GM18868 (cell line): ENCODE data around the gene REST.
"Not testable (repeated sequence)": the region's sequence is repeated elsewhere in the genome, so short reads cannot be mapped to it uniquely, and the experiment has no call there.

Experiments
- ATAC-seq: cut with Tn5 transposase; IDR thresholded peaks from one replicate; pipeline ENCODE4 v1.9.1; 2021; ENCODE audit warnings: mild to moderate bottlenecking, moderate library complexity; ENCODE audit not compliant: unreplicated experiment

Gene REST

GRCh38 chr4:56909086-56909894, 1.6 kb downstream of the REST start:
- ATAC-seq, result peak; percentile 32

GRCh38 chr4:56910172-56910967, 2.7 kb downstream of the REST start:
- no peak for ATAC-seq

GRCh38 chr4:56914336-56914735, 6.6 kb downstream of the REST start:
- no peak for ATAC-seq

GRCh38 chr4:56914977-56915376, 7.3 kb downstream of the REST start:
- not testable (repeated sequence) for ATAC-seq

GRCh38 chr4:56927196-56927595, 19.5 kb downstream of the REST start:
- no peak for ATAC-seq

GRCh38 chr4:56930638-56931037, 22.9 kb downstream of the REST start:
- no peak for ATAC-seq

- no peak for ATAC-seq
Observed at GRCh38 chr4:56931924-56932323, 24.2 kb downstream of the REST start.

GRCh38 chr4:56937262-56937661, 29.6 kb downstream of the REST start:
- ATAC-seq, result no peak

GRCh38 chr4:56939826-56940225, 32.1 kb downstream of the REST start:
- not testable (repeated sequence) for ATAC-seq

- no peak for ATAC-seq
Observed at GRCh38 chr4:56940403-56940802, 32.7 kb downstream of the REST start.

GRCh38 chr4:56940971-56941370, 33.3 kb downstream of the REST start:
- no peak for ATAC-seq

- no peak for ATAC-seq
Observed at GRCh38 chr4:56941403-56941802, 33.7 kb downstream of the REST start.

- no peak for ATAC-seq
Observed at GRCh38 chr4:56953680-56954520, 46.2 kb downstream of the REST start.

- no peak for ATAC-seq
Observed at GRCh38 chr4:56958111-56958517, 50.4 kb downstream of the REST start.

- ATAC-seq, result no peak
Observed at GRCh38 chr4:56959100-56959499, 51.4 kb downstream of the REST start.

GRCh38 chr4:56961107-56961500, 53.4 kb downstream of the REST start:
- no peak for ATAC-seq

GRCh38 chr4:56971383-56971782, 63.7 kb downstream of the REST start:
- ATAC-seq, result no peak

- no peak for ATAC-seq
Observed at GRCh38 chr4:56972389-56972788, 64.7 kb downstream of the REST start.

- ATAC-seq, result no peak
Observed at GRCh38 chr4:56972809-56973208, 65.1 kb downstream of the REST start.

- no peak for ATAC-seq
Observed at GRCh38 chr4:56973336-56973735, 65.6 kb downstream of the REST start.

GRCh38 chr4:56976283-56976836, 68.7 kb downstream of the REST start:
- ATAC-seq, result no peak
